Stromal cell of bone marrow (primary cell): Measurements from ENCODE around the gene DSE.

Source experiments
- DNase-seq: peaks from one replicate; pipeline ENCODE4 v3.0.0-alpha.2; 2012; ENCODE audit warnings: low read depth

DSE gene

DNA sequence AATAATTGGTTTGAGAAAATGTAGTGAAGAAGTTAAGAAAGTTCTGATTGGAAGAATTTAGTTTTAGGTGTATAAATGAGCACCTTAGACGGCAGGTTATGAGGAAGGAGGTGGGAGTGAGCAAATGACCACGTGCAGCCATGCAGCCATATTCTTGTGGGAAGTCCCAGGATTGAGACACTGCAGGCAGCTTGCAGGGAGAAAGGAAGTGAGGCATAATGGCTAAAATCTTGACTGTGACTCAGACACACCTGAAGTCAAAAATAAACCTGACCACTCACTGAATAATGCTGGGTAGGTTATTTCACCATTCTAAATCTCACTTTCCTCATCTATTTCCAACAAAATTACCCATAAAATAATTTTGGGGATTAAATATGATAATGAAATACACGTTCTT, 16.6 kb downstream of the DSE start:
- no peak for DNase-seq

DNA sequence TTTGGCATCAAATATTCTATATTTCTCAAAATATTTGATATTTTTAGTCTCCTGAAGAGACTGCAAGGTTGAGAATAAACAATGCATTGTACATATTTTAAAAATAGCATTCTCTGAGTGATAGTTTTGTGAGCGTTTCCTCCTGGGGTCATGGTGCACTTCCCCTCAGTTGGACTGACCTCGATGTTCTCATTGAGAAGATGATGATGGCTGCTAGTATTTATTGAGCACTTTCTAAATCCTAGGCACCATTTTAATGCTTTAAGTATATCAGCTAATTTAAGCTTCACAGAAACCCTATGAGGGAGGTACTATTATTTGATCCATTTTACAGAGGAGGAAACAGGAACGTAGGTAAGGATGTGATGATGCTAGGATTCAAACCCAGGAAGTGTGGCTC, 18.2 kb downstream of the DSE start:
- no peak for DNase-seq

- no peak for DNase-seq
Observed at GRCh38 chr6:116389357-116389756, 18.6 kb downstream of the DSE start.

DNA sequence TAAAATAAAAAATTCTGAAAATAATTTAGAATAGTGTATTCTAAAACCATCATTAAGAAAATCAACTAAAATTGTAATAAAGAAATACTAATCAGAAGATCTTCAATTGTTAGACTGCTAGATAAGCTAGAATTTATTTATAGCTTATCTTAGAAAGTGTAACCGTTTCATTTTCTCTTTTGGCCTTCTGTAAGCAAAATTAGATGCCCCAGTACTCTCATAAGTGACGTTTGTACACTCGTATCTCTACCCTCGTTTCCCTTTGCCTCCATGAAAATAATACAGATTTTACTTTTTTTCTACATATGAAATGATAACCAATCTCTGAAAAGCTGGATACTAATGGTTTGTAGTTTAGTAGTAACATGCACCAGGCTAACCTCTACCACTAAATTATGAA, 19.8 kb downstream of the DSE start:
- DNase-seq: no peak

GRCh38 chr6:116392132-116393013, 21.6 kb downstream of the DSE start:
- no peak for DNase-seq

GRCh38 chr6:116393430-116393829, 22.7 kb downstream of the DSE start:
- no peak for DNase-seq

DNA sequence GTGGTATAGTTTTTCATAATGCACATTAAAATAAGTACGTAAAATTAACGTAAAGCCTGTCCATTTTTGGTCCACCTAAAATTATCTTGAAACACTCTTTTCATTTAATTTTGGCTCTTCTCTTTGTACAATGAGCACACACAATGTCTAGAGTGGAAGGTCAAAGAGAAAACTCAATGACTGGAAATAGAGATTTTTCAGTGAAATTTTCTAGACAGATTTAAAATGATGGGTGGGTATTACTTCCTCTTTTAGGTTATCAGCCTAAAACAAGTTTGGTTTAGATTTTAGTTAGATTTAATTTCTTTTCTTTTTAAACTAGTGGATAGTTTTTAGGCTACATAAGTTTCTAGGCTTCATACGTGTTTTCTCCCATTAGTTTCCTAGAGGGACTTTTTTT, 24.9 kb downstream of the DSE start:
- no peak for DNase-seq

- no peak for DNase-seq
Observed at GRCh38 chr6:116396441-116396840, 25.7 kb downstream of the DSE start.

GRCh38 chr6:116397914-116398313, 27.2 kb downstream of the DSE start:
- DNase-seq: no peak

- no peak for DNase-seq
Observed at GRCh38 chr6:116398316-116399010, 27.7 kb downstream of the DSE start.

DNA sequence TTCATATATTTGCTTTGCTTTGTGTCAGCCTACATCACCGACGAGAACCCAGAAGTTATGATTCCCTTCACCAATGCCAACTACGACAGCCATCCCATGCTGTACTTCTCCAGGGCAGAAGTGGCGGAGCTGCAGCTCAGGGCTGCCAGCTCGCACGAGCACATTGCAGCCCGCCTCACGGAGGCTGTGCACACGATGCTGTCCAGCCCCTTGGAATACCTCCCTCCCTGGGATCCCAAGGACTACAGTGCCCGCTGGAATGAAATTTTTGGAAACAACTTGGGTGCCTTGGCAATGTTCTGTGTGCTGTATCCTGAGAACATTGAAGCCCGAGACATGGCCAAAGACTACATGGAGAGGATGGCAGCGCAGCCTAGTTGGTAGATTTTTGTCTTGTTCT, 28.5 kb downstream of the DSE start:
- no peak for DNase-seq

GRCh38 chr6:116400328-116400727, 29.6 kb downstream of the DSE start:
- DNase-seq: no peak

GRCh38 chr6:116402108-116402937, 31.6 kb downstream of the DSE start:
- DNase-seq: no peak

DNA sequence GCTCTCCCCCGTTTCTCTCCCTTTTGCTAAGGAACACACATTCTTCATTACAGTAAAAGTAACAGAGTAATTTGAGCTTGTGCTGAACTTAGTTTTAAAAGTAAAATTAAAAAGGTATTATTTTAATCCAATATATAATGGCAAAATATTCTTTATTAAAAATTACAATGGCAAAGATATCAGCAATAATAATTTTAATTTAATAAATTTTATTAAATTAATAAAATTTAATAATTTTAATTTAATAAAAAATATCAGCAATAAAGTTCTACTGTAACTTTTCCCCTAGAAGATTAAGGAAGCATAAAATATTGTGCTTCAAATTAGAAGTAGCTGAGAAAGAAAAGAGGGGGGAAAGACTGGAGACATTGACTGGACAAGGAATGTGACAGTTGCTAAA, 32.5 kb downstream of the DSE start:
- DNase-seq: no peak

GRCh38 chr6:116404696-116405095, 33.9 kb downstream of the DSE start:
- no peak for DNase-seq

DNA sequence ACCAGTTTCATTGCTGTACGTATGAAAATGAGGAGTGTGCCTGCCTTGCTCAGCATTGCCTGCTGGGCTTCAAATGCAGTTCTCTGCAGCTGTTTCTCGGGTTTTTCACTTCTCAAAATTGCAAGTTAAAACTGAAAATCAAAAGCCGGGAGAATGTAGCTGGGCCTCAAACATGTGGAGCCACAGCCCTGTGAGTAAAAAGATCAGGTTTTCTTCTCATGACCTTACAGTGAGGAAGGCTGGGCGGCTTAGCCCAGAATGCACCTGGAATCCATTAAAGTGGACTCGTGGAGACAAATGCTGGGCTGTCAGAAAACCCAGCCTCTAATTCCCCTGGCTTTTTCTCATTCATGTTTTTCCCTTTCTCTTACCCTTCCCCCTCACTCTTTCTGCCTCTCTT, 34.4 kb downstream of the DSE start:
- no peak for DNase-seq

GRCh38 chr6:116405652-116406356, 35.1 kb downstream of the DSE start:
- DNase-seq: no peak

DNA sequence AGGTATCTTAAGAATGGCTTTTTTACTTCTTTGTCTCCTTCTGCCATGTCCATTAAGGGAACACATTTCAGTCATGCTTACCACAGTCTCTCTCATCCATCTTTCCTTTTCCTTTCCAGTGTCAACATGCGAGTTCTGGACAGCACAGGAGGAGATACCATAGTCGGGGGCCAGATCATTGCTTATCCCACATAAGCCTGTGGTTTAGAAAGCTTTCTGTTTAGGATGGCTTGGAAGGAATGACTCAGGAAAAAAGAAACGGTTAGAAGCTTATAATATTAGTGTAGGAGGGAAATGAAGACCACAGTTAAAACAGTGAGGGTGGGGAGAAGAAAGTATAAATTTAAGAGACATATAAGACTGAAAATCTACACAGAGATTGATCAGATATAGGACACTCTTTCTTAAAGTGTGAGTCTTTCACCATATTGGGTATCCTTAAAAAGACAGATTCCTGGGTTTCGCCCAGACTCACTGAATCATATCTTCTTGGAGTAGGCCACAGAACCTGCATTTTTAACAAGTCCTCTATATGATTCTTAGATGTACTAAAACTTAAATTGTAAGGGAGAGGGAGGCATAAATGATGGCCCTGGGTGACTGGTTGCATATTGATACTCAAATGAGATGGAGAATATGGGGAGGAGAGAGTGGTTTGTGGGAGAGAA, 36.1 kb downstream of the DSE start:
- DNase-seq: peak; percentile 68

GRCh38 chr6:116408491-116408890, 37.7 kb downstream of the DSE start:
- no peak for DNase-seq

GRCh38 chr6:116409756-116410155, 39.0 kb downstream of the DSE start:
- no peak for DNase-seq

- DNase-seq: no peak
Observed at GRCh38 chr6:116411284-116411623, 40.5 kb downstream of the DSE start.

DNA sequence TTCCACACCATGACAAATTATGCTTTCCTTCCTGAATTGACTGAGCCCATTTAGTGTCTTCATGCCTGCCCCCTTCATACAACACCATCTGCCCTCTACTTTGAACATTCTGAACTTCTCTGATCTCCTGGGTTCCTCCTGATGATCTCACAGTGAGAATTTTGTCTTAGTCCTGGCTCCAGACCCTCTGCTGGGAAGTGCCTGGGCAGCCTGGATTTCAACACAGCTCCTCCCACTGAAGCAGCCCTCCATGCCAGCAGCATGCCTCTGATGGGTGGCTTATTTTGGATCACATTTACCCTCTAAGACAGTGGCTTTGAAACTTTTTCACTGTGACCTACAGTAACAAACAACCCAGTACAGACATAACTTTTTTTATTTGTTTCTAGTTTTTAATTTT, 41.5 kb downstream of the DSE start:
- no peak for DNase-seq
